GM21447 (cell line): Measurements from ENCODE around the gene ARL6IP6.

Experiments
- ATAC-seq: cut with Tn5 transposase; IDR thresholded peaks from one replicate; pipeline ENCODE4 v1.9.1; 2021; ENCODE audit not compliant: unreplicated experiment

Gene ARL6IP6

GRCh38 chr2:152718076-152718908 lies at the start of gene ARL6IP6:
Gene ARL6IP6 (plus strand): TSS chr2:152718620. CDS start chr2:152718625, 5 bp downstream.
- peak; percentile 72 for ATAC-seq

DNA sequence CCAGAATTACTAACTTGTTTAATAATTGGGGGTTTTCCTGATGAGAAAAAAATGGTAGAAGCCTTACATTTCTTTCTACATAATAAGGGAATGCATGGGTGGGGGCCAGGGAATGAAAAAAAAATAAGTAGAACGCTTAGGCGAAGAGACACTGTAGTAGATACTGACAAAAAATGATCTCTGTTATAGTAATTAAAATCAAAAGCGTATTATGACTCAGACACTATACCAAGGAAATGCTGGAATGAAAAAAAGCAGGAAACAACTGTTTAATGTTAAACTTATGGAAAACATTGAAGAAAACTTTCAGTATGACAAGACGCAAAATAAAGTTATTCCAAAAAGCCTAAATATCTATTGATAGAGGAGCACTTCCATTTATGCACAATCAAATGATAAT lies 44.1 kb upstream of the ARL6IP6 start:
- no peak for ATAC-seq

DNA sequence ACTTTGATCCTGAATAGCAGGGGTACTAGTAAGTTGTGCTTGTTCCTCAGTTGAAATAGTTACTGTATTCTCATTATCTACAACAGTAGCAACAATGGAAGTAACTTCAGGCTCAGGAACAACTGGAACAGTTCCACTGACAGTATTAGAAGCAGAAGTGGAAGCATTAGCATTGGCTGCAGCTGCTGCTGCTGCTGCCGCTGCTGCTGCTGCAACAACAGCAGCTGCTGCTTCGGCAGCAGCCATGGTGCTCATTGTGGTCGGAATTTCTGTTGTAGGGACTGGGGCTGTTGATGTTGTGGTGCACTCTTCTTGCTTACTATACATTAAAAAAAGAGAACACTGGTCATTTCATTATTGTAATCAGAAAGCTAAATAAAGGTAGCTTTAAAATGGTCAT lies 42.0 kb upstream of the ARL6IP6 start:
- no peak for ATAC-seq

- no peak for ATAC-seq
These were observed 39.6 kb upstream of the ARL6IP6 start for GRCh38 chr2:152678808-152679207.

- ATAC-seq, result no peak
These were observed 35.8 kb upstream of the ARL6IP6 start for GRCh38 chr2:152682663-152683062.

DNA sequence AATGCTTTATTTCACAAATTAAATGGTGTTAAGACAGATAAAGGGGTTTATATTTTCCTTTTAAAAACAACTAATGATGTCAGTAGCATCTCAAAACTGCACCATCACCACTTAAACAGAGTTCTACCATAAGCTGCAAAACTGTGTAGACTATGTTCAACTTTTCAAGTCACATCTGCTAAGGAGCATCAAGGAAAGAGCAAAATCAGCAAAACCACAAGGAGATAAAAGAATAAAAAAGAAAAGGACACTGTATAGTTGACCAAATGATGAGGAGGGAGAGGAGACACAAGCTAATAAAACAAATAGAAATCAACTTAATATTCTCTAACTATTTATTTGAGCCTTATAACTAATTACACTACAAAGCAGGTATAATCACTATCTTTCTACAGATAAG lies 35.0 kb upstream of the ARL6IP6 start:
- ATAC-seq, result no peak

GRCh38 chr2:152686321-152686720 lies 32.1 kb upstream of the ARL6IP6 start:
- no peak for ATAC-seq

- ATAC-seq, result peak; percentile 88
These were observed 25.4 kb upstream of the ARL6IP6 start for GRCh38 chr2:152693033-152693432.

GRCh38 chr2:152694161-152694661 lies 24.2 kb upstream of the ARL6IP6 start:
- ATAC-seq, result peak; percentile 55

- no peak for ATAC-seq
These were observed 22.7 kb upstream of the ARL6IP6 start for GRCh38 chr2:152695763-152696162.

DNA sequence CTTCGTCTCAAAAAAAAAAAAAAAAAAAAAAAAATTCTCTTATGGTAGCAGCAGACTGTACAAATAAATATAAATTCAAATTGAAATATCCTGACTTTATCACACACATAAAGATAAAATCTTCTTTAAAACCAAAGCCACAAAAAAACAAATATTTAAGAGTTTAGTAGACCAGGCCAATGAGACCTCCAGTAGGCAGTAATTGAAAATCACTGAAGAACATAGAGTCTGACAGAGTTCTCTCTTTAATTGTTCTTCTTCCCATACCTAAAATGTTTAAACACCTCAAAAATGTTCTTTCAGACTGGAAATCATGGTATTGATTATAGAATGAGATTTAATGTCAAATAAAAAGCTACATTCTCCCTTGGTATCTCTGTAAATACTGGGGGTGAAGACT lies 21.9 kb upstream of the ARL6IP6 start:
- no peak for ATAC-seq

- ATAC-seq, result no peak
These were observed 17.2 kb upstream of the ARL6IP6 start for GRCh38 chr2:152701198-152701597.

DNA sequence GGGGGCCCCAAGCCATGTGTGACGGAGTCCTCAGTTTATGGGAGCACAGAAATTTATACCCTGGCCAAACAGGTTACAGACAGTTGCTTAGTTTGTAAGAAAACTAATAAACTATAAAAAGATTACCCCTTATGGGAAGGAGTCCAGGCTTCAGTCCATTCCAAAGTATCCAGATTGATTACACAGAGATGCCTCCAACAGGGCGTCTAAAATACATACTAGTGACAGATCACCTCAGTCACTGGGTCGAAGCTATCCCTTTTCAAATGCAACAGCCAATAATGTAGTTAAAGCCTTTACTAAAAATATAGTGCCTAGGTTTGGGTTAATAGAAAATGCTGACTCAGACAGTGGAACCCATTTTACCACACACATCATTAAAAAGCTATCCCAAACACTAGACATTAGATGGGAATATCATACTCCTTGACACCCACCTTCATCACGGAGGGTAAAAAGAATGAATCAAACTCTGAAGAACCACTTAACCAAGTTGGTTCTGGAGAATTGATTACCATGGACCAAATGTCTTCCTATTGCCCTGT lies 11.9 kb upstream of the ARL6IP6 start:
- no peak for ATAC-seq

DNA sequence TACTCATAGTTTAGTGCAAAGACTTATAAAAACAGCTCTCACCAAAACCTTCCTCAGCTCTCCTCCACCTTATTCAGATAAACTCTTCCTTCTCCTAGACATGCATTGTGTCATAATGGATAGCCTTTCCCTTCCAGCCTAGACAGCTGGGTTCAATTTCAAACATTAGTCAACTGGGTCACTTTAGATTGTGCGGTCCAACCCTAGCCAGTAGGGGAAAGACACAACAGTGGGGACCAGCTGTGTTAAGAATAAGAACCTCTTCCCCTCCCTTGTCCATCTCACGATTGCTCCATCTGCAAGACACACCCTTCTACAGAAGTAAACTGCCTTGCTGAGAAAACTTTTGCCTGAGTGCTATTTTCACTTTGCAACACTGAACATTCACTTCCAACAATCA lies 9.7 kb upstream of the ARL6IP6 start:
- no peak for ATAC-seq

DNA sequence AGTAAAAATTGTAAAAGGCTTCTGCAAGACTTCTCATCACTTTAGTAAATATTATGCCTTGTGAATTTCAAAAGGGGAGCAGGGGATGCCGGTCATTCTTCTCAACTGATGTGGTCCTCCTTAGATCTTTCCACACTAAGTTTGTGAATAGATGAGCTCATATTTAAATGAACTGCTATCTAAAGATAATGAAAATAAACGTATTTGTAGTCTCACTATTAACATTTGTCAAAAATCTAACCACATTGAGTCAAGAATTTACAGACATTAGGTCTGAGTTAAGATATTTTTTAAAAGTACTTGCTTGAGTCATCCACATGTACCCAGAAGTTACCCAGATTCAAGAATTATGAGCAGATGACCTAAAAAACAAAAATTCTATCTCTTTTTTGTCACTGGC lies 7.7 kb upstream of the ARL6IP6 start:
- no peak for ATAC-seq

DNA sequence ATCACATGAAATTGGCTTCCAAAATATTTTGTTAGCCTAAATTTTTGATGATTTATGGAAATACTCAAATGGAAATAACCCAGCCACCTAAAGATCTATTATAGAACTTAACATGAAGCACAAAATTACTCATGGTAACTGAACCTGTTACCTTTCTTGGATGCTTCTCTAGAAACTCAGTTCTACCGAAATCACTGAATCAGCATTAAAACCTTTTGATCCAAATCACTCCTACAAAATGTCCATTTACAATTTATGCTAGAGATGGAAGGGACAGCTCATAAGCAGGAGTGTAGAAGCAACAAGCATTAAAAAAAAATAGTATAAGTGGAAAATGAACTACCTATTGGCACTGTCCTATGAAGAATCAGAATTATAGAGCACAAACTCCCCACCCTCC lies 3.3 kb upstream of the ARL6IP6 start:
- ATAC-seq, result no peak

GRCh38 chr2:152715854-152716428 lies 2.5 kb upstream of the ARL6IP6 start:
- ATAC-seq, result no peak

DNA sequence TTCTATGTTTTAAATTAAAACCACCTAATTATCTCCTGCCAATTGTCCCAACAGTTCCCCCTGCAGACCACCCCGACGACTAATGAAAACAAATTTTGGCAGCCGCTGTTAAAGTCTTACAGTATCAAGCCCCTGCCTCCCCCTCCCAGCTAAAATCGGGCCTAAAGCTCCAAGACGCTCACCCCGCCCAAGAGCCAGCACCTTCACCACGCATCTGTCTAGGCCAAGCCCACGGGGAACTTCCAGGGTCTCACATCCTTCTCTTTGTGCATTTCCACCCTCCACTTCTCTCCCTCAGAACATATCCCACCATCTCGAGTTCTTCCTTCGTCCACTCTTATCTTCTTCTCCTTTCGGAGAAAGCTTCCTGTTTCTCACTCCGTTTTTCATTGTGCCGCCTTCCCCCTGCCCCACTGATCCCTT lies 1.6 kb upstream of the ARL6IP6 start:
- peak; percentile 2 for ATAC-seq

DNA sequence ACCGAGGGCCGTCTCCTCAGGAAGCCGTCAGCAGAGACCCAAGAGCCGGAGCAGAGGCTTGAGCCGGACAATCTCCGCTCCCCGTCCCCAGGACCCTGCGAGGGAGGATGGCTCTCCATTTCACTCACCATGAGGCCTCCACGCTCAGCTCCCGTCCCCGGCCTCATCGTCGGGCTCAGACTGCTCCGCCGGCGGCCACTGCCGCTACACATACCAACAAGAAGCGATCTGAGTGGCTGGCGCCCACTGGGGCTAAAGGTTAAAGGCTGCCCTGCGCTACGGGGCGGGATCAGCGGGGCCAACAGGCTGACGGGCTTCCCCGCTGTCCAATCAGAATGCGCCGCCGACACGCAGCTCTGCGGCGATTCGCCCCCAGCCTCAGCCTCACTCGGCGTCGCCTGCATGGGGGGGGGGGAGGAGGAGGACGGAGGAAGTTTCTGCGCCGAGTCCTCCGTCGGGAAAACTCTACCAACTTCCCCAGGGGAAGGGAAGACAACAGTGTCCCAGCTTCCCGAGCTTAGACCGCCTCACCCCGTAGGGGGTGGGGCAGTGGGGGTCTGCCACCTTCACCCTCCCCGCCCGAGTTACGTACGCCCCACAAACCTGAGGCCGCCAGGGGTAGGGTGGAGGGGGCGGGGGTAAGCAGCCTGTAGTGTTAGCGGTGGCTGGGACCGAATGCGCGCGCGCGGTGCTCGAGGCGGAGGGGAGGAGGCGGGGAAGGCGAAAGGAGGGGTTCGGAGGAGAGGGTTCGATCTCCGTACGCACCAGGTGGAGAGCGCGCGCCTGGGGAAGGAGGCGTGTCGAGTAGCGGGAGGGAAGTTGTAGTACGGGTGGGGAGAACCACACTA lies 968 bp upstream of the ARL6IP6 start, which contains the start of gene PRPF40A:
Gene PRPF40A (minus strand): TSS at position 234 of the 848 bp plus-strand sequence. CDS start 22 bp downstream, at position 212.
- ATAC-seq, result peak; percentile 62

- peak; percentile 30 for ATAC-seq
These were observed 657 bp downstream of the ARL6IP6 start for GRCh38 chr2:152718909-152719645.
